Measurements from ENCODE around the gene HTRA3.

Gene HTRA3

DNA sequence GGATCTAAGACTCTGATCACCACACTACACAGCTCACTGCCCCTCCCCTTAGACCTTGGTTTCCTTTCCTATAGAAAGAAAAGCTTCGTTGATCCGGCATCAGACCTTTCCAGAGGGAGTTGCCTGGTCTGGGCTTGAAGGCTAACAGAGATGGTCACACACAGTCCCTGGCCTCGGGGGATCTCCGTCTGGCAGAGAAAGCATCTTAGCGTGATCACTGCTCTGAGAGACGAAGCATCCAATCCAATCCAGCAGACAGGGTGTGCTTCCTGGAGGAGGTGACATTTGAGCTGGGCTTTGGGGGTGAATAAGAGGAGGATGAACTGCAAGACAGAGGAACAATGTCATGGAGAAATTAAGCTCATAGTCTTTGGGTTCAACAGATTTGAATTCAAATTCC, 49.5 kb downstream of the HTRA3 start:
- POLR2A ChIA-PET = no interaction called here
- Histone ChIP-seq H3K4me3 (ENCODE audit: low read depth, low read length) (no peak overlapping the region), H3K27ac (ENCODE audit: extremely low read depth, low read depth, low read length) (no peak overlapping the region), H3K9me3 (ENCODE audit: control insufficient read depth, insufficient read depth, low read depth, low read length) (no peaks in the 10 kb centered on the region), H3K4me1 (ENCODE audit: control insufficient read depth, insufficient read depth, low read length) (no peaks in the 10 kb centered on the region; the same call in 1 of the 2 replicates), H3K36me3 (ENCODE audit: control insufficient read depth in 2 of 2, insufficient read depth in 1 of 2, low read length in 2 of 2) (no peaks in the 10 kb centered on the region)
- CTCF ChIA-PET = no interaction called here
- no peak for TF ChIP-seq BCL11B (tag by site-specific recombination; IDR thresholded peaks at IDR 0.05; ENCODE audit: low read depth)
- TF ChIP-seq ZNF544 (tag by site-specific recombination; IDR thresholded peaks at IDR 0.05) = no peak
- no peak for TF ChIP-seq KLF10 (tag by site-specific recombination; IDR thresholded peaks at IDR 0.05)
- TF ChIP-seq ZNF112 (tag by site-specific recombination; IDR thresholded peaks at IDR 0.05) = no peak
- TF ChIP-seq BCL11A (tag by site-specific recombination; IDR thresholded peaks at IDR 0.05; ENCODE audit: low read depth) = no peak
- TF ChIP-seq ZNF555 (tag by site-specific recombination; conservative IDR thresholded peaks at IDR 0.05) = no peak
- TF ChIP-seq, protein P1, sequence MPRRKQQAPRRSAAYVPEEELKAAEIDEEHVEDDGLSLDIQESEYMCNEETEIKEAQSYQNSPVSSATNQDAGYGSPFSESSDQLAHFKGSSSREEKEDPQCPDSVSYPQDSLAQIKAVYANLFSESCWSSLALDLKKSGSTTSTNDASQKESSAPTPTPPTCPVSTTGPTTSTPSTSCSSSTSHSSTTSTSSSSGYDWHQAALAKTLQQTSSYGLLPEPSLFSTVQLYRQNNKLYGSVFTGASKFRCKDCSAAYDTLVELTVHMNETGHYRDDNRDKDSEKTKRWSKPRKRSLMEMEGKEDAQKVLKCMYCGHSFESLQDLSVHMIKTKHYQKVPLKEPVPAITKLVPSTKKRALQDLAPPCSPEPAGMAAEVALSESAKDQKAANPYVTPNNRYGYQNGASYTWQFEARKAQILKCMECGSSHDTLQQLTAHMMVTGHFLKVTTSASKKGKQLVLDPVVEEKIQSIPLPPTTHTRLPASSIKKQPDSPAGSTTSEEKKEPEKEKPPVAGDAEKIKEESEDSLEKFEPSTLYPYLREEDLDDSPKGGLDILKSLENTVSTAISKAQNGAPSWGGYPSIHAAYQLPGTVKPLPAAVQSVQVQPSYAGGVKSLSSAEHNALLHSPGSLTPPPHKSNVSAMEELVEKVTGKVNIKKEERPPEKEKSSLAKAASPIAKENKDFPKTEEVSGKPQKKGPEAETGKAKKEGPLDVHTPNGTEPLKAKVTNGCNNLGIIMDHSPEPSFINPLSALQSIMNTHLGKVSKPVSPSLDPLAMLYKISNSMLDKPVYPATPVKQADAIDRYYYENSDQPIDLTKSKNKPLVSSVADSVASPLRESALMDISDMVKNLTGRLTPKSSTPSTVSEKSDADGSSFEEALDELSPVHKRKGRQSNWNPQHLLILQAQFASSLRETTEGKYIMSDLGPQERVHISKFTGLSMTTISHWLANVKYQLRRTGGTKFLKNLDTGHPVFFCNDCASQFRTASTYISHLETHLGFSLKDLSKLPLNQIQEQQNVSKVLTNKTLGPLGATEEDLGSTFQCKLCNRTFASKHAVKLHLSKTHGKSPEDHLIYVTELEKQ (tag by site-specific recombination; IDR thresholded peaks at IDR 0.05; ENCODE audit: borderline replicate concordance) = no peak
- no peak for TF ChIP-seq ZNF585B (tag by site-specific recombination; IDR thresholded peaks at IDR 0.05)
- TF ChIP-seq ZNF701 (tag by site-specific recombination; IDR thresholded peaks at IDR 0.05) = no peak
- TF ChIP-seq MYNN (tag by site-specific recombination; IDR thresholded peaks at IDR 0.05; ENCODE audit: borderline replicate concordance) = no peak

DNA sequence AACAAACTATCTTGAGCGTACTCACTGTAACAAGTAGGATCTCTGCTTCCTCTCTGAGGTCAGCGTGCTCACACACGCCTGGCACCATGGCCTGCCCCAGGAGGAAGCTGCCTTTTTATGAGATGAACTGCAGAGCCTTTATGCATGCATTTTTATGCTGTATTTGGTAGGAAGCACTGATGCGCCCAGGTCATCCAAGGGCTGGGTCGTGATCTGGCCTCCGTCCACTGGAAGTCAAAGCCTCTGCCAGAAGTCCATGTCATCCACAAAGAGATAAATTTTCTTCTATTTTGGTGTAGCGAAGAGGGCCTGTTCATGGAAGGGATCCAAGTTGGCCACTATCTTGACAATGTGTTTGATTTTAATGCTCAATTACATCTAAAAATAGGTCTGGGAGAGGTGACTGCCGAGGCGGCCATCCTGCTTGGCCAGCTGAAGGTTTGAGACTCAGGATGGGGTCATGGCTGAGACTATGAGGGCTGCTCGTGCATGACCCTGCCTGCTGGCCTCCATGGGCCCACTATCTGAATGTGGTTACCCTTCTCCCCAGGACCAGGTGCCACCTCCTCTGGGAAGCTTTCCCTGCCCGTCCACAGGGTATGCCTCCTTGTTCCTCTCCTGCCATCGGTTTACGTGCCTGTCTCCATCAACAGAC, 50.3 kb downstream of the HTRA3 start:
- Histone ChIP-seq H3K36me3 (ENCODE audit: control insufficient read depth in 2 of 2, insufficient read depth in 1 of 2, low read length in 2 of 2) (no peaks in the 10 kb centered on the region), H3K4me3 (ENCODE audit: low read depth, low read length) (no peak overlapping the region), H3K4me1 (ENCODE audit: control insufficient read depth, insufficient read depth, low read length) (no peaks in the 10 kb centered on the region; the same call in 1 of the 2 replicates), H3K9me3 (ENCODE audit: control insufficient read depth, insufficient read depth, low read depth, low read length) (no peaks in the 10 kb centered on the region), H3K27ac (ENCODE audit: extremely low read depth, low read depth, low read length) (no peak overlapping the region)
- TF ChIP-seq SETDB1 (IDR thresholded peaks at IDR 0.05; ENCODE audit: insufficient read length, low read length) (no peak), GLIS1 (tag by site-specific recombination; IDR thresholded peaks at IDR 0.05) (no peak), MYNN (tag by site-specific recombination; IDR thresholded peaks at IDR 0.05; ENCODE audit: borderline replicate concordance) (no peak), ZNF624 (tag by site-specific recombination; IDR thresholded peaks at IDR 0.05) (no peak), FEZF1 (tag by site-specific recombination; IDR thresholded peaks at IDR 0.05) (no peak), ZNF175 (tag by site-specific recombination; IDR thresholded peaks at IDR 0.05) (no peak), ZXDB (tag by site-specific recombination; IDR thresholded peaks at IDR 0.05) (no peak), REPIN1 (tag by site-specific recombination; IDR thresholded peaks at IDR 0.05; ENCODE audit: low read depth) (no peak), YY1 (tag by site-specific recombination; IDR thresholded peaks at IDR 0.05) (no peak), ZNF211 (tag by site-specific recombination; IDR thresholded peaks at IDR 0.05; ENCODE audit: low read depth) (no peak)
- TF ChIP-seq, protein P2, sequence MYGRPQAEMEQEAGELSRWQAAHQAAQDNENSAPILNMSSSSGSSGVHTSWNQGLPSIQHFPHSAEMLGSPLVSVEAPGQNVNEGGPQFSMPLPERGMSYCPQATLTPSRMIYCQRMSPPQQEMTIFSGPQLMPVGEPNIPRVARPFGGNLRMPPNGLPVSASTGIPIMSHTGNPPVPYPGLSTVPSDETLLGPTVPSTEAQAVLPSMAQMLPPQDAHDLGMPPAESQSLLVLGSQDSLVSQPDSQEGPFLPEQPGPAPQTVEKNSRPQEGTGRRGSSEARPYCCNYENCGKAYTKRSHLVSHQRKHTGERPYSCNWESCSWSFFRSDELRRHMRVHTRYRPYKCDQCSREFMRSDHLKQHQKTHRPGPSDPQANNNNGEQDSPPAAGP (tag by site-specific recombination; IDR thresholded peaks at IDR 0.05) = no peak
- ChIA-PET CTCF (interaction anchor here (0.7 to 0.8 kb wide), 3 partner anchors 15 to 78 kb away, joined by 3 read pairs; no protein-coding TSS in a partner anchor), POLR2A (no interaction called here)

All from HEK293 (cell line).